HG02870 (cell line): ENCODE results near the gene CLUH.
"Not testable (repeated sequence)": the region's sequence is repeated elsewhere in the genome, so short reads cannot be mapped to it uniquely, and the experiment has no call there.

Experiments
- ATAC-seq: cut with Tn5 transposase; IDR thresholded peaks from one replicate; pipeline ENCODE4 v1.9.1; 2021; ENCODE audit warnings: mild to moderate bottlenecking, moderate library complexity; ENCODE audit not compliant: unreplicated experiment

The CLUH gene

GRCh38 chr17:2701996-2702741 is 9.4 kb downstream of the CLUH start:
- no peak for ATAC-seq

GRCh38 chr17:2701161-2701995 is 10.2 kb downstream of the CLUH start:
- ATAC-seq: no peak

- no peak for ATAC-seq
Measured at GRCh38 chr17:2700491-2701141, 10.9 kb downstream of the CLUH start.

- no peak for ATAC-seq
Measured at GRCh38 chr17:2700030-2700490, 11.5 kb downstream of the CLUH start.

- ATAC-seq: not testable (repeated sequence)
Measured at GRCh38 chr17:2699216-2699805, 12.3 kb downstream of the CLUH start.

GRCh38 chr17:2697611-2698162 is 13.9 kb downstream of the CLUH start:
- ATAC-seq: no peak

- ATAC-seq: no peak
Measured at GRCh38 chr17:2695961-2696760, 15.4 kb downstream of the CLUH start.

GRCh38 chr17:2695243-2695960 is 16.2 kb downstream of the CLUH start:
- ATAC-seq: no peak

GRCh38 chr17:2694381-2695242 is 17.0 kb downstream of the CLUH start:
- ATAC-seq: no peak

- no peak for ATAC-seq
Measured at GRCh38 chr17:2693561-2694380, 17.8 kb downstream of the CLUH start.

GRCh38 chr17:2692781-2693135 is 18.8 kb downstream of the CLUH start:
- ATAC-seq: no peak

GRCh38 chr17:2691965-2692780 is 19.4 kb downstream of the CLUH start:
- no peak for ATAC-seq

- ATAC-seq: no peak
Measured at GRCh38 chr17:2691069-2691871, 20.3 kb downstream of the CLUH start.

- ATAC-seq: no peak
Measured at GRCh38 chr17:2690165-2691068, 21.1 kb downstream of the CLUH start.
